OCI-LY3 (cell line): ENCODE data around the gene SPTBN4.

Source experiments
- EZH2phosphoT487 ChIP-seq: fragments of 200-600 bp; shearing (Covaris generic); IDR thresholded peaks from 2 replicates; pipeline ENCODE4 v1.6.1; 2018; ENCODE audit warnings: antibody characterized with exemption, mixed run types, low read depth
- TF ChIP-seq, protein P1 (sequence below): fragments of 200-600, 300-600 bp; sonication (generic); IDR thresholded peaks from 2 replicates; pipeline ENCODE4 v1.5.1; 2014; ENCODE audit warnings: antibody characterized with exemption, low read length, low read depth

DNA sequence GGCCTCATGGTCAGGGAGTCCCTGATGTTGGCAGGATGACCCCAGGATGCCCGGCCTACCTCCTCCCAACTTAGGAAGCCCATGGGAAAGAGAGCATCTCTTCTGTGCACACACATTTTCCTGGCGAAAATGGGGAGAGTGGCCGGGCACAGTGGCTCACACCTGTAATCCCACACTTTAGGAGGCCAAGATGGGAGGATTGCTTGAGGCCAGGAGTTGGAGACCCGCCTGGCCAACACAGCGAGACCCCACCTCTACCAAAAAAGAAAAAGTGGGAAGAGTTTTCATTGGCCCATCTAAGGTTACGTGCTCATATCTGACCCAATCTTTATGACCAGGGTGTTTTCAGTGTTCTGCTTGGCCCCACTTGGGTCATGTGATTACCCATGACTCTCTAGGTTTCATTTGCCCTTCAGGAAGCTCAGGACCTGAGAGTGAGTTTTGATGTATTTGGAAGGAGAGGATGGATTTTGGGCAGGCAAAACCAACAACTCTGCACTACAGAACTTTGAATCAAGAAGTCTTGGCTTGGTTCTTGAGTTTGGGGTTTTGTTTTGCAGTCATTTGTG is 76.3 kb downstream of the SPTBN4 start:
- TF ChIP-seq, protein P1, sequence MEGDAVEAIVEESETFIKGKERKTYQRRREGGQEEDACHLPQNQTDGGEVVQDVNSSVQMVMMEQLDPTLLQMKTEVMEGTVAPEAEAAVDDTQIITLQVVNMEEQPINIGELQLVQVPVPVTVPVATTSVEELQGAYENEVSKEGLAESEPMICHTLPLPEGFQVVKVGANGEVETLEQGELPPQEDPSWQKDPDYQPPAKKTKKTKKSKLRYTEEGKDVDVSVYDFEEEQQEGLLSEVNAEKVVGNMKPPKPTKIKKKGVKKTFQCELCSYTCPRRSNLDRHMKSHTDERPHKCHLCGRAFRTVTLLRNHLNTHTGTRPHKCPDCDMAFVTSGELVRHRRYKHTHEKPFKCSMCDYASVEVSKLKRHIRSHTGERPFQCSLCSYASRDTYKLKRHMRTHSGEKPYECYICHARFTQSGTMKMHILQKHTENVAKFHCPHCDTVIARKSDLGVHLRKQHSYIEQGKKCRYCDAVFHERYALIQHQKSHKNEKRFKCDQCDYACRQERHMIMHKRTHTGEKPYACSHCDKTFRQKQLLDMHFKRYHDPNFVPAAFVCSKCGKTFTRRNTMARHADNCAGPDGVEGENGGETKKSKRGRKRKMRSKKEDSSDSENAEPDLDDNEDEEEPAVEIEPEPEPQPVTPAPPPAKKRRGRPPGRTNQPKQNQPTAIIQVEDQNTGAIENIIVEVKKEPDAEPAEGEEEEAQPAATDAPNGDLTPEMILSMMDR, result no peak
- no peak for TF ChIP-seq EZH2phosphoT487
